Activated CD8-positive, alpha-beta memory T cell treated with anti-CD3 and anti-CD28 coated beads, Interleukin-2, amount 50 U/mL, for 24 hours (primary cell): Measurements from ENCODE around the gene JUP.
"Not testable (repeated sequence)": the region's sequence is repeated elsewhere in the genome, so short reads cannot be mapped to it uniquely, and the experiment has no call there.

Experiments used
- DNase-seq: peaks from one replicate; pipeline ENCODE4 v3.0.0-alpha.2; 2020; ENCODE audit errors: extremely low read depth

Gene JUP

GRCh38 chr17:41781404-41782110 lies 5.0 kb downstream of the JUP start:
- DNase-seq, result no peak

- DNase-seq, result no peak
Observed at GRCh38 chr17:41779954-41780353, 6.6 kb downstream of the JUP start.

GRCh38 chr17:41777574-41778188 lies 8.8 kb downstream of the JUP start:
- no peak for DNase-seq

GRCh38 chr17:41777157-41777573 lies 9.3 kb downstream of the JUP start:
- no peak for DNase-seq

GRCh38 chr17:41776262-41776900 lies 10.1 kb downstream of the JUP start:
- DNase-seq, result not testable (repeated sequence)

- DNase-seq, result no peak
Observed at GRCh38 chr17:41775394-41776226, 10.9 kb downstream of the JUP start.

- DNase-seq, result no peak
Observed at GRCh38 chr17:41773731-41774193, 12.7 kb downstream of the JUP start.

GRCh38 chr17:41773190-41773588 lies 13.3 kb downstream of the JUP start:
- DNase-seq, result no peak

GRCh38 chr17:41772586-41773189 lies 13.8 kb downstream of the JUP start:
- DNase-seq, result no peak

- DNase-seq, result no peak
Observed at GRCh38 chr17:41772218-41772585, 14.3 kb downstream of the JUP start.

GRCh38 chr17:41771389-41772206 lies 14.9 kb downstream of the JUP start:
- no peak for DNase-seq

- DNase-seq, result no peak
Observed at GRCh38 chr17:41769985-41770384, 16.5 kb downstream of the JUP start.

- DNase-seq, result no peak
Observed at GRCh38 chr17:41769346-41769862, 17.1 kb downstream of the JUP start.

- no peak for DNase-seq
Observed at GRCh38 chr17:41768682-41769288, 17.7 kb downstream of the JUP start.

GRCh38 chr17:41767324-41768042 lies 19.0 kb downstream of the JUP start:
- no peak for DNase-seq

GRCh38 chr17:41766135-41766534 lies 20.4 kb downstream of the JUP start:
- no peak for DNase-seq

GRCh38 chr17:41763327-41763726 lies 23.2 kb downstream of the JUP start:
- DNase-seq, result no peak

GRCh38 chr17:41762841-41763240 lies 23.7 kb downstream of the JUP start:
- DNase-seq, result no peak

- no peak for DNase-seq
Observed at GRCh38 chr17:41762391-41762790, 24.1 kb downstream of the JUP start.

GRCh38 chr17:41760878-41761277 lies 25.6 kb downstream of the JUP start:
- no peak for DNase-seq
